Fibroblast of skin of abdomen (primary cell): Measurements from ENCODE around the gene CCDC93. TPM values are rescaled to one million over a fixed set of nuclear protein-coding genes. Genes with fewer than 3 reads are reported as not detected.

Experiments
- DNase-seq: peaks from one replicate; pipeline ENCODE4 v3.0.0-alpha.2; 2013
- polyA plus RNA-seq, 2 experiments: library from polyadenylated mRNA; unstranded; fragments of 120-200 nt; gene quantifications; one replicate each; pipeline ENCODE4 v1.2.1, GENCODE V29; 2013; ENCODE audit not compliant: insufficient read length in 2 of 2

CCDC93 gene, protein sequence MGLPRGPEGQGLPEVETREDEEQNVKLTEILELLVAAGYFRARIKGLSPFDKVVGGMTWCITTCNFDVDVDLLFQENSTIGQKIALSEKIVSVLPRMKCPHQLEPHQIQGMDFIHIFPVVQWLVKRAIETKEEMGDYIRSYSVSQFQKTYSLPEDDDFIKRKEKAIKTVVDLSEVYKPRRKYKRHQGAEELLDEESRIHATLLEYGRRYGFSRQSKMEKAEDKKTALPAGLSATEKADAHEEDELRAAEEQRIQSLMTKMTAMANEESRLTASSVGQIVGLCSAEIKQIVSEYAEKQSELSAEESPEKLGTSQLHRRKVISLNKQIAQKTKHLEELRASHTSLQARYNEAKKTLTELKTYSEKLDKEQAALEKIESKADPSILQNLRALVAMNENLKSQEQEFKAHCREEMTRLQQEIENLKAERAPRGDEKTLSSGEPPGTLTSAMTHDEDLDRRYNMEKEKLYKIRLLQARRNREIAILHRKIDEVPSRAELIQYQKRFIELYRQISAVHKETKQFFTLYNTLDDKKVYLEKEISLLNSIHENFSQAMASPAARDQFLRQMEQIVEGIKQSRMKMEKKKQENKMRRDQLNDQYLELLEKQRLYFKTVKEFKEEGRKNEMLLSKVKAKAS
- 21.0 TPM for polyA plus RNA-seq (2013, experiment 1 of 2; ENCODE audit: insufficient read length)
- polyA plus RNA-seq (2013, experiment 2 of 2; ENCODE audit: insufficient read length): 19.0 TPM

- DNase-seq: peak; percentile 84
These were observed at the start of gene CCDC93 for GRCh38 chr2:118013724-118014491. Gene CCDC93, minus strand, starts transcription at chr2:118014070. Its CDS starts 75 bp downstream, at chr2:118013995.

DNA sequence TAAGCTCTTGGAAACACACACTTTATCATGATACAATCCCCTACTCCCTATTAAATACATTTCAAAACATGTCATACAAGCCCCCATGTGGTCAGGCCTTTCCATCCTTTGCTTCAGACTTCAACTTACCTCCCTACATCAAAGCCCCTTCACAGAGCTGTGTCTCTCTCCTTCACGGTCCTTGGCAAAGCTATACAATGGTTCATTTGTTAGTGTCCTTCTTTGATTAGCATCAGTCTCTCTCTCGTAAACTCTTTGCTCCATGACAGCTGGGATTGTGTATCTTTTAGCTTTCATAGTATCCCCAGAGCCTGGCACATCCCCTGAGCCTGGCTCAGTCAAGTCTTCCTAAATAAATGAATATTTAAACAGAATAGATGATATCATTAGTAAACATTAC lies 48.8 kb upstream of the CCDC93 start:
- DNase-seq: no peak

- no peak for DNase-seq
These were observed 48.2 kb upstream of the CCDC93 start for GRCh38 chr2:118062048-118062447.

DNA sequence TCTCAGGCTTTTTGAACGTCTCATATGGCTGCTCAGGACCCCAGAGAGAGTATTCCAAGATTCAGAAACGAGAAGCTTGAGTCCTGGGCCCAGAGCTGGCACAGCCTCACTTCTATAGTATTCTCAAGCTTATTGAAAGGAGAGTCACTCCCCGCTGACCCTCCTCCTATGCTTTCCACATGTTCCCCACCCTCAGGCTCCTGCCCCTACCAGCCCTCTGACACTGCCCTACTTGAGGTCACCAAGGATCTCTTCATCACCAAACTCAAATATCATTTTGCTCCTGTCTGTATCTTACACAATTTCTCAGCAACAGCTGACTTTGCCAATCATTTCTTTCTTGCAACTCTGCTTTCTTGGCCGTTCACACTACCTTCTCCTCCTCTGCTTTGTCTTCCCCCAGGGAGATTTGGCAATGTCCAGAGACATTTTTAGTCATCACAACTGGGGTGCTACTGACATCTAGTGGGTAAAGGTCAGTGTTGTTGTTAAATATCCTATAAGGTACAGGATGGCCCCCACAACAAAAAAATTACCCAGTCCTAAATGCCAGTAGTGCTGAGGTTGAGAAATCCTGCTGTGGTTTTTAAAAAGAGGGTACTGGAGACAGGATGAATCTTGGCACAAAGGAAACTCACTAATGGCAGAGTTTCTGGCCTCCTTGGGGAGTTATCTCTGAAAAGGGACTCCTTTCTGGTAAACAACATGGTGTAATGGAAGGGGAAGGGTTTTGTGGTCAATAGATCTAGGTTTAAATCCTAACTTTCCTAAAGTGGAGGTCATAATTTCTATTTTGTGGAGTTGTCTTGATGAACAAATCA lies 47.5 kb upstream of the CCDC93 start:
- DNase-seq: peak; percentile 80

DNA sequence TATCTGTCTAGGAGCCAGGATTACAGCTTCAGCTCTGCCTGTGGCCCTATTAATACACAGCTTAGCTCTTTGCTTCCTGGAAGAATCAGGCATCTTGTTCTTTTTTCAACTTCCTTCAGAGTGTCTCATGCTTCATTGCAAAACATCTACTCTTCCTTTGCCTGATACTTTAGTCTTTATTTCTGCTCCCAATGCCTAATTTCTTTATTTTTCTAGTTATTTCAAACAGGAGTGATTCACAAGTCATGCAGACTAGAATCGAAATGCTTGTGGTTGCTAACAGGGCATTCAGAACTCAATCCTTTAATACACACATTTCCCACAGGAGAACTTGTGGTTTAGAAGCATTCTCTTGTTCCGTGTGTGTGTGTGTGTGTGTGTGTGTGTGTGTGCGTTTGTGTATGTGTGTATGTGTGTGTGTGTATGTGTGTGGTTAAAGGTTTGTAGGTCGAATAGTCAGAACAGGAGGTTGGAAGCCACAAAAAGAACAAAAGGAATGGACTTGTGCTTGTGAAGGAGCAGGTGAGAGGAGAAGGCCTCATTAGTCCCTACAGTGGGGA lies 46.1 kb upstream of the CCDC93 start:
- peak; percentile 98 for DNase-seq

GRCh38 chr2:118058951-118059350 lies 45.1 kb upstream of the CCDC93 start:
- DNase-seq: peak; percentile 34

DNA sequence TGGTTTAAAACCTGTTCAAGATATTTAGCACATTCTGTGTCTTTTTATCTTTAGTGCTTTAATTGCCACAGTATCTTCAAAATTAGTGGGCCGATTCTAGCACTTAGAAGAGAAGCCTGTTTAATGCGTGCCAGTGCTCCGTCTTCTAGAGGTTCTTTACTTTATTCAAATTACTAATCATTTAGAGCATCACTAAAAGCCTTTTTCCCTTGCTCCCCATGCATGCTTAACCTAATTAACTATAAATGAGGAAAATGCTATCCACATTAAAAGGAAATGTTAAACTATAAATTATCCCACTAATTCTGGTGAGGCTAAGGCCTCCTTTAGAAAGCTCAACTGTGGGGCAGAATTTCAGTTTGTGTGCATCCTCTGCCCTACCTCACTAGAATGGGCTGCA lies 42.9 kb upstream of the CCDC93 start:
- no peak for DNase-seq

GRCh38 chr2:118056165-118056534 lies 42.3 kb upstream of the CCDC93 start:
- no peak for DNase-seq

DNA sequence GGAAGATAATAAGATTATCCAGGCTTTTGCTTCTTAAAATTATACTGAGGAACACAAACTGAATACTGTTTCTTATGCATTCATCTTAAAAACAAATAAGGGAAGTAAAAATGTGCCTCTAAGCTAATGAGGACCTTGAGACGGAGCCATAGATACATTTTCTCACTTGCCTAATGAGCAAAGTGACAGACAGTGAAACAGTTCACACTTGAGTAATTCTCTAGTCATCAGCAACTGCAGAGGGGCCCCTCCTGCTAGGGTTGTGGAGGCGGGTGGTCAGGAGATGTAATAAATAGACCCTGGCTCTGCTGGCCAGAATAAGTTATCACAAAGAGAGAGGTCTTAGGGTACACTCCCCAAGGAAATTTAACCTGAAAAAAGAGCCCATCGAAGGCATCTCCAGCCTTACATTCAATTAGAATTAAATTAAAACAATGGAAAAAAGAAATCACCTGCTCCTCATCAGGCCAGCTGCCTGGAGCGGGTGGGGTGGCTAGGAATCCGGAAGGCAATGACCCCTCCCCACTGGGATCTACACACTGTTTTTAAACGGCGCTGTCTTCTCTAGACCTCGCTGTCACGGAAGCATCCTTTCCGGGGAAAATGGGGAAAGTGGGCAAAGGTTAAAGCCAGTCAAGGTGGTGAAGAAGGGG lies 41.8 kb upstream of the CCDC93 start:
- no peak for DNase-seq

- DNase-seq: no peak
These were observed 40.5 kb upstream of the CCDC93 start for GRCh38 chr2:118054213-118055008.

GRCh38 chr2:118053681-118054080 lies 39.8 kb upstream of the CCDC93 start:
- no peak for DNase-seq

- no peak for DNase-seq
These were observed 38.6 kb upstream of the CCDC93 start for GRCh38 chr2:118052474-118052873.

GRCh38 chr2:118051826-118052358 lies 38.0 kb upstream of the CCDC93 start:
- DNase-seq: no peak

- no peak for DNase-seq
These were observed 37.1 kb upstream of the CCDC93 start for GRCh38 chr2:118050974-118051373.

GRCh38 chr2:118050386-118050785 lies 36.5 kb upstream of the CCDC93 start:
- peak; percentile 78 for DNase-seq

- DNase-seq: no peak
These were observed 35.9 kb upstream of the CCDC93 start for GRCh38 chr2:118049816-118050140.

- no peak for DNase-seq
These were observed 35.4 kb upstream of the CCDC93 start for GRCh38 chr2:118049140-118049815.

DNA sequence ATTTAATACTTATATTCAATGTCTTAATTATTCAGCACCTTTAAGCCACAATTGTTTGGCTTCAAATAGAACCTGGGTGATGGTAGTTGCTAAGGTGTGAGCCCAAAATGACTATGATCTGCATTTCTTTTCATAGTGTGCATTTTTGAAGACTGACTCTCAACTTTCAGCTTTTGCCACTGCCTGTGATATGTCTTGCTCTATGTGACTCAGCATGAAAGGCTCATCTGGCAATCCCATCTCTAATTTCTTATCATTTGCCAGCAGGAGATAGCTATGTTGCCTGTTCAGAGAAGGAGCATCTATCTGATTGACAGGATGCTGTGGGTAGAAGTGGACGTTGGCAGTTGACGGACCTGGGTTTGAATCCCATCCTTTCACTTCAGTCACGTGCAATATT lies 34.5 kb upstream of the CCDC93 start:
- peak; percentile 44 for DNase-seq

- peak; percentile 72 for DNase-seq
These were observed 33.5 kb upstream of the CCDC93 start for GRCh38 chr2:118047380-118047826.
